Fibroblast of lung (primary cell): Measurements from ENCODE around the gene PHLDB1. TPM values are rescaled to one million over a fixed set of nuclear protein-coding genes. Genes with fewer than 3 reads are reported as not detected.
"Not testable (repeated sequence)": the region's sequence is repeated elsewhere in the genome, so short reads cannot be mapped to it uniquely, and the experiment has no call there.

Experiments
- DNase-seq, 2 donors: peaks; one replicate each; pipeline versions ENCODE4 v3.0.0 to v3.0.0-alpha.2; 2010; ENCODE audit warnings: low read depth in 2 of 2
- H2AFZ ChIP-seq: 2 replicates; pipeline ENCODE4 v1.5.1; 2012; ENCODE audit warnings: low read length, control low read depth, inconsistent platforms
- H3K27ac ChIP-seq: 2 replicates; pipeline ENCODE4 v1.5.1; 2011; ENCODE audit warnings: low read length, control low read depth; ENCODE audit not compliant: insufficient read depth
- H3K27me3 ChIP-seq: 2 replicates; pipeline ENCODE4 v1.5.1; 2011; ENCODE audit warnings: mild to moderate bottlenecking, low read length; ENCODE audit not compliant: control insufficient read depth, insufficient read depth
- H3K36me3 ChIP-seq: 2 replicates; pipeline ENCODE4 v1.5.1; 2011; ENCODE audit warnings: low read length; ENCODE audit not compliant: control insufficient read depth, insufficient read depth
- H3K4me1 ChIP-seq: 2 replicates; pipeline ENCODE4 v1.5.1; 2011; ENCODE audit warnings: low read length; ENCODE audit not compliant: control insufficient read depth, insufficient read depth; ENCODE audit errors: extremely low read depth
- H3K4me2 ChIP-seq: 2 replicates; pipeline ENCODE4 v1.5.1; 2011; ENCODE audit warnings: low read length, control low read depth; ENCODE audit not compliant: insufficient read depth; ENCODE audit errors: extremely low read depth
- H3K4me3 ChIP-seq, 4 experiments: fragments of 200-600 bp in 1 of 4; sonication (generic) in 1 of 4; replicated peaks in 1 of 4; 2 replicates each; pipeline ENCODE4 v1.5.1; 2011 to 2016; ENCODE audit warnings: low read length in 4 of 4, low read depth in 3 of 4, mild to moderate bottlenecking in 3 of 4, control low read depth in 2 of 4, inconsistent platforms in 1 of 4, mixed read lengths in 1 of 4; ENCODE audit not compliant: insufficient read depth in 1 of 4; ENCODE audit errors: control extremely low read depth in 1 of 4
- H3K79me2 ChIP-seq: 2 replicates; pipeline ENCODE4 v1.5.1; 2012; ENCODE audit warnings: mild to moderate bottlenecking, low read length, inconsistent platforms; ENCODE audit not compliant: control insufficient read depth, insufficient read depth
- H3K9ac ChIP-seq: 2 replicates; pipeline ENCODE4 v1.5.1; 2011; ENCODE audit warnings: mild to moderate bottlenecking, low read length, control low read depth; ENCODE audit not compliant: insufficient read depth
- H3K9me3 ChIP-seq: 2 replicates; pipeline ENCODE4 v1.5.1; 2012; ENCODE audit warnings: low read depth, low read length; ENCODE audit not compliant: control insufficient read depth, insufficient read depth
- H4K20me1 ChIP-seq: 2 replicates; pipeline ENCODE4 v1.5.1; 2011; ENCODE audit warnings: low read length; ENCODE audit not compliant: control insufficient read depth, insufficient read depth; ENCODE audit errors: extremely low read depth
- CTCF ChIP-seq, 2 donors: IDR thresholded peaks in 1 of 2; conservative IDR thresholded peaks in 1 of 2; 1 replicate in 1 of 2; 2 replicates in 1 of 2; pipeline ENCODE4 v1.5.1; 2011 to 2012; ENCODE audit warnings: low read length in 2 of 2, control low read depth in 1 of 2, inconsistent platforms in 1 of 2, low read depth in 1 of 2, mild to moderate bottlenecking in 1 of 2
- EZH2 ChIP-seq: IDR thresholded peaks from 2 replicates; pipeline ENCODE4 v1.5.1; 2012; ENCODE audit warnings: low read length, control low read depth, mild to moderate bottlenecking; ENCODE audit errors: missing control alignments
- polyA plus RNA-seq, 2 donors: library from polyadenylated mRNA; depleted of rRNA in 1 of 2; stranded (reverse) in 1 of 2; unstranded in 1 of 2; fragments of >200 nt; gene quantifications; 2 replicates each; pipeline ENCODE4 v1.2.1, GENCODE V29; 2011 to 2012; ENCODE audit warnings: missing spikeins in 1 of 2
- total RNA-seq: library from RNA; depleted of rRNA; stranded (reverse); fragments of >200 nt; gene quantifications from 2 replicates; pipeline ENCODE4 v1.2.1, GENCODE V29; 2014

PHLDB1 gene
- total and polyA plus RNA-seq, 2 donors (not counting 1 experiment from before 2014, with no cell fraction given), result 51.4 to 59.0 TPM

GRCh38 chr11:118594984-118595383 is 12.4 kb upstream of the PHLDB1 start:
- not testable (repeated sequence) for H3K27me3 ChIP-seq, H3K79me2 ChIP-seq, H4K20me1 ChIP-seq, H3K4me1 ChIP-seq, H3K9ac ChIP-seq, H3K9me3 ChIP-seq, H2AFZ ChIP-seq, H3K4me3 ChIP-seq, H3K27ac ChIP-seq
- Histone ChIP-seq H3K4me2 (peak overlapping the region; percentile 8), H3K36me3 (peaks cover 13% of the 10 kb centered on the region)
- DNase-seq, result peak in 1 of 2 donors; percentile 79
- peak; percentile 47 to 61 for TF ChIP-seq CTCF (conservative IDR thresholded peaks at IDR 0.05 in 1 of 2, IDR thresholded peaks at IDR 0.05 in 1 of 2; ENCODE audit: low read depth in 1 of 2, low read length in 2 of 2)

- Histone ChIP-seq H3K9me3 (no peaks in the 10 kb centered on the region), H3K9ac (no peak overlapping the region), H4K20me1 (no peaks in the 10 kb centered on the region), H3K79me2 (peaks cover 7% of the 10 kb centered on the region), H3K4me2 (no peak overlapping the region), H3K36me3 (peaks cover 14% of the 10 kb centered on the region), H3K27ac (no peak overlapping the region), H2AFZ (no peak overlapping the region), H3K4me1 (peaks cover 4% of the 10 kb centered on the region), H3K4me3 (no peak overlapping the region), H3K27me3 (no peaks in the 10 kb centered on the region)
- TF ChIP-seq EZH2 (no peak), CTCF (conservative IDR thresholded peaks at IDR 0.05 in 1 of 2, IDR thresholded peaks at IDR 0.05 in 1 of 2; ENCODE audit: low read depth in 1 of 2, low read length in 2 of 2) (no peak)
- no peak for DNase-seq
Measured at GRCh38 chr11:118596224-118597146, 10.9 kb upstream of the PHLDB1 start.

GRCh38 chr11:118597556-118597955 is 9.9 kb upstream of the PHLDB1 start:
- Histone ChIP-seq H3K27ac (no peak overlapping the region), H3K36me3 (peaks cover 21% of the 10 kb centered on the region), H3K4me3 (no peak overlapping the region), H3K9ac (no peak overlapping the region), H3K79me2 (peaks cover 7% of the 10 kb centered on the region), H3K4me1 (peaks cover 12% of the 10 kb centered on the region), H3K9me3 (no peaks in the 10 kb centered on the region), H3K27me3 (no peaks in the 10 kb centered on the region), H3K4me2 (no peak overlapping the region), H4K20me1 (no peaks in the 10 kb centered on the region), H2AFZ (no peak overlapping the region)
- TF ChIP-seq CTCF (conservative IDR thresholded peaks at IDR 0.05 in 1 of 2, IDR thresholded peaks at IDR 0.05 in 1 of 2; ENCODE audit: low read depth in 1 of 2, low read length in 2 of 2) (no peak), EZH2 (no peak)
- no peak for DNase-seq
